OCI-LY7 (cell line): ENCODE data around the gene SMURF2.

Experiments
- CTCF ChIP-seq: fragments of 200-600 bp; sonication (generic); conservative IDR thresholded peaks from 2 replicates; pipeline ENCODE4 v1.5.1; 2014; ENCODE audit warnings: mild to moderate bottlenecking, antibody characterized with exemption, low read length, moderate library complexity, mixed read lengths
- EZH2phosphoT487 ChIP-seq: fragments of 200-600 bp; sonication (generic); IDR thresholded peaks from 2 replicates; pipeline ENCODE4 v1.6.1; 2018; ENCODE audit warnings: low read depth, borderline replicate concordance, mild to moderate bottlenecking, mixed run types, antibody characterized with exemption, low read length, moderate library complexity, mixed read lengths

- TF ChIP-seq CTCF (no peak), EZH2phosphoT487 (no peak)
Measured at GRCh38 chr17:64655704-64656103, 6.4 kb downstream of the SMURF2 start.
